Loucy (cell line): ENCODE results near the gene RAD23A.
A peak's percentile ranks its signal among the peaks of the same experiment; 100 is the strongest.

Source experiments
- H2AFZ ChIP-seq: fragments of 200-600 bp; sonication (generic); 2 replicates; pipeline ENCODE4 v1.6.0; 2016; ENCODE audit warnings: antibody characterized with exemption, mild to moderate bottlenecking, low read length, moderate library complexity
- H3F3A ChIP-seq: fragments of 200-600 bp; 2 replicates; pipeline ENCODE4 v1.6.0; 2016; ENCODE audit warnings: antibody characterized with exemption, low read depth, mild to moderate bottlenecking
- H3K27me3 ChIP-seq: fragments of 200-600 bp; sonication (generic); 2 replicates; pipeline ENCODE4 v1.6.1; 2014; ENCODE audit warnings: low read length, mild to moderate bottlenecking; ENCODE audit not compliant: insufficient read depth, poor library complexity, severe bottlenecking
- H3K36me3 ChIP-seq: fragments of 200-600 bp; sonication (generic); 2 replicates; pipeline ENCODE4 v1.6.1; 2016; ENCODE audit warnings: low read length; ENCODE audit not compliant: insufficient read depth
- H3K4me1 ChIP-seq: fragments of 200-600 bp; sonication (generic); 2 replicates; pipeline ENCODE4 v1.5.1; 2014; ENCODE audit warnings: low read length, mild to moderate bottlenecking; ENCODE audit not compliant: insufficient read depth, poor library complexity, severe bottlenecking
- H3K4me2 ChIP-seq: fragments of 200-600 bp; sonication (generic); 2 replicates; pipeline ENCODE4 v1.6.0; 2014; ENCODE audit warnings: antibody characterized with exemption, low read length, low read depth, mild to moderate bottlenecking; ENCODE audit not compliant: poor library complexity, severe bottlenecking
- H3K4me3 ChIP-seq: fragments of 200-600 bp; sonication (generic); 2 replicates; pipeline ENCODE4 v1.5.1; 2014; ENCODE audit warnings: low read length, mild to moderate bottlenecking, mixed read lengths; ENCODE audit not compliant: poor library complexity, severe bottlenecking
- H3K79me2 ChIP-seq: fragments of 200-600 bp; sonication (generic); 2 replicates; pipeline ENCODE4 v1.6.1; 2014; ENCODE audit warnings: low read length; ENCODE audit not compliant: insufficient read depth
- H3K9ac ChIP-seq: fragments of 200-600 bp; sonication (generic); 2 replicates; pipeline ENCODE4 v1.6.0; 2014; ENCODE audit warnings: mild to moderate bottlenecking, low read depth, low read length, moderate library complexity; ENCODE audit not compliant: poor library complexity, severe bottlenecking
- H3K9me2 ChIP-seq: fragments of 200-600 bp; sonication (generic); replicated peaks from 2 replicates; pipeline ENCODE4 v1.6.1; 2016; ENCODE audit warnings: low read depth, low read length, mixed read lengths
- H3K9me3 ChIP-seq: fragments of 200-600 bp; sonication (generic); 2 replicates; pipeline ENCODE4 v1.6.1; 2014; ENCODE audit warnings: mild to moderate bottlenecking, antibody characterized with exemption, low read length, low read depth; ENCODE audit not compliant: insufficient read depth
- H4K20me1 ChIP-seq: fragments of 200-600 bp; sonication (generic); 2 replicates; pipeline ENCODE4 v1.6.0; 2014; ENCODE audit warnings: antibody characterized with exemption, low read length, mild to moderate bottlenecking; ENCODE audit not compliant: insufficient read depth, poor library complexity, severe bottlenecking
- CTCF ChIP-seq: fragments of 200-600 bp; sonication (generic); conservative IDR thresholded peaks from 2 replicates; pipeline ENCODE4 v1.5.1; 2014; ENCODE audit warnings: mild to moderate bottlenecking, antibody characterized with exemption, low read length
- EZH2phosphoT487 ChIP-seq: fragments of 200-600 bp; IDR thresholded peaks from 2 replicates; pipeline ENCODE4 v1.6.1; 2018; ENCODE audit warnings: antibody characterized with exemption, mild to moderate bottlenecking, moderate library complexity, borderline replicate concordance

The RAD23A gene

GRCh38 chr19:12945479-12946091, at the start of gene RAD23A:
Gene RAD23A (plus strand): TSS chr19:12945862. CDS start chr19:12945949, 87 bp downstream.
- H3F3A ChIP-seq: peaks cover 26% of the 10 kb centered on the region
- H3K4me3 ChIP-seq: peak within 1 kb of the TSS; percentile 96
- no peaks in the 10 kb centered on the region for H3K9me3 ChIP-seq
- H3K27me3 ChIP-seq: no peaks in the 10 kb centered on the region
- peak within 1 kb of the TSS; percentile 100 for H3K9ac ChIP-seq
- TF ChIP-seq EZH2phosphoT487: no peak
- TF ChIP-seq CTCF: no peak
- peaks cover 93% of the 10 kb centered on the region for H3K79me2 ChIP-seq
- peak within 1 kb of the TSS; percentile 99 for H3K4me2 ChIP-seq
- H2AFZ ChIP-seq: no peak within 1 kb of the TSS; the same call in 1 of the 2 replicates
- H3K9me2 ChIP-seq: no peaks in the 10 kb centered on the region
- H3K36me3 ChIP-seq: peaks cover 71% of the 10 kb centered on the region
- peaks cover 86% of the 10 kb centered on the region for H4K20me1 ChIP-seq
- peaks cover 56% of the 10 kb centered on the region for H3K4me1 ChIP-seq

GRCh38 chr19:12896460-12896859, 49.2 kb upstream of the RAD23A start:
- no peaks in the 10 kb centered on the region for H3K9me3 ChIP-seq
- H2AFZ ChIP-seq: no peak overlapping the region
- no peak overlapping the region for H3K4me3 ChIP-seq
- no peak overlapping the region for H3K9ac ChIP-seq
- H3K9me2 ChIP-seq: no peaks in the 10 kb centered on the region
- H3F3A ChIP-seq: no peaks in the 10 kb centered on the region
- H3K4me2 ChIP-seq: no peak overlapping the region
- TF ChIP-seq EZH2phosphoT487 (no peak), CTCF (no peak)
- H3K4me1 ChIP-seq: peaks cover 6% of the 10 kb centered on the region
- H3K36me3 ChIP-seq: peaks cover 4% of the 10 kb centered on the region; the same call in 1 of the 2 replicates
- peaks cover 6% of the 10 kb centered on the region for H4K20me1 ChIP-seq
- no peaks in the 10 kb centered on the region for H3K27me3 ChIP-seq
- peaks cover 14% of the 10 kb centered on the region for H3K79me2 ChIP-seq

- H3F3A ChIP-seq: no peaks in the 10 kb centered on the region
- no peaks in the 10 kb centered on the region for H3K79me2 ChIP-seq
- H2AFZ ChIP-seq: no peak overlapping the region
- H3K4me2 ChIP-seq: no peak overlapping the region
- no peaks in the 10 kb centered on the region for H3K4me1 ChIP-seq
- H3K9ac ChIP-seq: no peak overlapping the region
- TF ChIP-seq EZH2phosphoT487 (no peak), CTCF (no peak)
- H4K20me1 ChIP-seq: no peaks in the 10 kb centered on the region
- H3K36me3 ChIP-seq: no peaks in the 10 kb centered on the region; the same call in 1 of the 2 replicates
- no peak overlapping the region for H3K4me3 ChIP-seq
- H3K9me3 ChIP-seq: no peaks in the 10 kb centered on the region
- H3K27me3 ChIP-seq: no peaks in the 10 kb centered on the region
- H3K9me2 ChIP-seq: no peaks in the 10 kb centered on the region
These were observed 45.7 kb upstream of the RAD23A start for GRCh38 chr19:12899891-12900518.
